Measurements from ENCODE around the gene AP4E1.
"Not testable (repeated sequence)": the region's sequence is repeated elsewhere in the genome, so short reads cannot be mapped to it uniquely, and the experiment has no call there.

Gene AP4E1

DNA sequence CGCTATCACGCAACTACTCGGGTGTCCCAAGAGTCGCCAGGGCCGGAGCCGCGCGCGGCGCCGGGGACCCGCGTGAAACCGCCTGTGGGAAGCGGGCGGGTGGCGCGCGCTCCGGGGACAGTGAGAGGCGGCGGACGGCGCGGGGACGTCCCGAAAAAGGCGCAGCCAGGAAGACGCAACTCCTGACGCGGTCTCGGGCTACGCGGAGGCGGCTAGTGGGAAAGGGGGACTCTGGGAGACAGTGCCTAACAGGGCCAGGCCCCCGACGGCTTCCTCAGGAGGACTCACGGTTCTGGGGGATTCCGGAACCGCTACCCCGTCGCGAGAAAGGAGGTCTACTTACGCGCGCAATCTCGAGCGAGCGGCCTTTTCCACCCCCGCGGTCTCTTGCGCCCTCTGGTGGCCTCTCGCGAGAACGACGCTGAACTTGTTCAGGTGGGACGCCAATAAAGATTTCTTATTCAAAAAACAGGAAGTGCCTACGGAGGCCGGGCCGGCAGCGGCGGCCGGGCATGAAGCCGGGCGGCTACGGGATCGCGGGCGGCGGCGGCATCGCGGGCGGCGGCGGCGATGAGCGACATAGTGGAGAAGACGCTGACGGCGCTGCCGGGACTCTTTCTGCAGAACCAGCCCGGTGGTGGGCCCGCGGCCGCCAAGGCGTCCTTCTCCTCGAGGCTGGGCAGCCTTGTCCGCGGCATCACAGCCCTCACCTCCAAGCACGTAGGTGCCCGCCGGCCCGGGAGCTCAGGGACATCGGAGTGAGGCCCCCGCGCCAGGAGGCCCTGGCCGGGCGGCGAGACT lies at the start of gene AP4E1:
Gene AP4E1 (plus strand): TSS at position 475 of the 801 bp plus-strand sequence. CDS start 96 bp downstream, at position 571.
- DNase-seq (ENCODE audit: low read depth in 2 of 2): peak; percentile 89 to 95

- DNase-seq (ENCODE audit: low read depth in 2 of 2): no peak
Observed at GRCh38 chr15:50860824-50861223, 47.7 kb upstream of the AP4E1 start.

DNA sequence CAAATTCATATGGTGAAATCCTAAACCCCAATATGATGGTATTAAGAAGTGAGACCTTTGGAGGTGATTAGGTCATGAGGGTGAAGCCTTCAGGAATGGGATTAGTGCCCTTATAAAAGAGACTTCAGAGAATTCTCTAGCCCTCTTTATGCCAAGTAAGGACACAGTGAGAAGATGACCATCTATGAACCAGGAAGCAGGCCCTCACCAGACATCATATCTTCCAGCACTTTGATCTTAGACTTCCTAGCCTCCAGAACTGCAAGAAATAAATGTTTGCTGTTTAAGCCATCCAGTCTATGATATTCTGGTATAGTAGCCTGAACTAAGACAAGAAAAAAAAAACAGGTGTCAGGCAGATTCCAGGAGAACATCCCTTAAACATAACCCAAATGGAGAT lies 45.9 kb upstream of the AP4E1 start:
- DNase-seq (ENCODE audit: low read depth in 2 of 2): no peak

GRCh38 chr15:50864873-50865272 lies 43.6 kb upstream of the AP4E1 start:
- no peak for DNase-seq (ENCODE audit: low read depth in 2 of 2)

DNA sequence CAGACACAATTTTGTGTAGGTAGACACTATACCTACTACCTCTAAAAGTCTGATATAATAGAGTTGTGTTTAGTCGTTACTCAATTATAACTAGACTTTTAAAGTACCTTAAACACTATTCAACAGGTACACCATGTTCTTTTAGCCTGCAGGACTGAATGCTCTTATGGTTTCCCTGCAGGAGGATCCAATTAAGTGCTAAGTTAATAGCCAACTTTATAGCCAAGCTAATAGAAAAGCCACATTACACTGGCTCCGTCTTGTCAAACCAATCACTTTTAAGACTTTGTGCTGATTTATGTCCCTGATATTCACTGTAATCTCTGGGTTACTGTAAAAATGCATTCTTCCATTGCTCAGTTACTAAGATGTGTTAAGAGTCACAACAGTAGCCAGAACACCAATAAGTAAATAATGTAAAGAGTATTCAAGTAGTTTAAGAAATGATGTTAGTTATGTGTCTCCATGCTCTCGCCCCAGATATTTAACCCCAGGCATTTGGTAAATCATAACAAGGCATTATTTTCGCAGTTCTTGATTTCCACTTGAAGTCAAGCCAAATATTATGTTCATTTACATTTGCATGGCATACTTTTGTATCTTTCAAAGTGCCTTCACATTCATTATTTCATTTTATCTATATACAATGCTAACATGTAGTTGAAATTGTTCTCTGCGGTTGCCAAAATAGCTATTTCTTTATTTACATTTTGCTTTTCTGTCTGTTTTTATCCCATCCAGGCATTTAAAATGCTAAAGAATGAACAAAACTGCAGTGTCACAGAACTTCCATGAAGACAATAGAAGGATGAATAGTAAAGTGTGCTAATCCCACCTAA lies 42.7 kb upstream of the AP4E1 start:
- DNase-seq (ENCODE audit: low read depth in 2 of 2): no peak

DNA sequence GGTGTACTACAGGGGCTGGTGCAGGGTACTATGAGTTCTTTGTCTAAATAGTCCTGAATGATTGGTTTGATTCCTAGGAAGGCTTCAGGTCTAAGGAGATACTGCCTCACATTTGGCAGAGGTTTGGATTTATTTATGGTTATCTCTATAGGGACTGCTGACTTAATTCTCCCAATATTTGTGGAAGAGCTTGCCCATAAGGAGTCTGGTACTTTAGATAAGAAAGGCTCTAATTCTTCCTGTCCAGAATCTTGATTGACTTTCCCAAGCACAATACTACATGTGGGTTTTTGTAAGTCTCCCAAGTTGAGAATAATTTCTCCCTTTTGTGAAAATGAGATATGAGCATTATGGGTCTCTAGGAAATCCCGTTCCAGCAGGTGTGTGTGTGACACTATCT lies 36.7 kb upstream of the AP4E1 start:
- DNase-seq (ENCODE audit: low read depth in 2 of 2): no peak

DNA sequence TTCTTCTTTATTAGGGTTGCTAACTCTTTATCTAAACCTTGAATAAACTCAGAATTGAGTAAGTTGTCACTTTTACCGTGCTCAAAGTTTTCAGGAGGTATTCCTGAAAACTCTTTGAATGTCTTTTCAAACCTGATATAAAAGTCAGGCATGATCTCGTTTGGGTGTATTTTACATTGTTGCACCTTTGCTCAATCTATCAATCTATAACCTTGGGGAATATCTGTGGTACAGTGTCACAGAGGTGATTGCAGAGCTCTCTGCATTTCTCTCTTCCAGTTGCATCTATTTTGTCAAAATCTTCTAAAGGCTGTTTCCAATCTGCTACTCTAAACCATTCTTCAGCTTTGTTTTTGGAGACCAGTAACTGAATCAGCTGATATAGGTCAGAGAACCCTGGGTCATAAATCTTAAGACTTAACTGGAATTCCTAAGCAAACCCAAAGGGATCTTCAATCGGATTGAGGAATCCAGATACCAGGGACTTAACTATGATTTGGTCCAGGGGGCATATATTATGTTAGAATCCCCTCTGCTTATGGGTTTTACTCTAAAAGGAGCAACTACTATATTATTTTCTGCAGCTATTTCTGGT lies 35.6 kb upstream of the AP4E1 start:
- no peak for DNase-seq (ENCODE audit: low read depth in 2 of 2)

GRCh38 chr15:50873935-50874361 lies 34.5 kb upstream of the AP4E1 start:
- no peak for DNase-seq (ENCODE audit: low read depth in 2 of 2)

GRCh38 chr15:50875238-50875637 lies 33.2 kb upstream of the AP4E1 start:
- DNase-seq (ENCODE audit: low read depth in 2 of 2): not testable (repeated sequence)

- no peak for DNase-seq (ENCODE audit: low read depth in 2 of 2)
Observed at GRCh38 chr15:50876260-50876988, 32.1 kb upstream of the AP4E1 start.

DNA sequence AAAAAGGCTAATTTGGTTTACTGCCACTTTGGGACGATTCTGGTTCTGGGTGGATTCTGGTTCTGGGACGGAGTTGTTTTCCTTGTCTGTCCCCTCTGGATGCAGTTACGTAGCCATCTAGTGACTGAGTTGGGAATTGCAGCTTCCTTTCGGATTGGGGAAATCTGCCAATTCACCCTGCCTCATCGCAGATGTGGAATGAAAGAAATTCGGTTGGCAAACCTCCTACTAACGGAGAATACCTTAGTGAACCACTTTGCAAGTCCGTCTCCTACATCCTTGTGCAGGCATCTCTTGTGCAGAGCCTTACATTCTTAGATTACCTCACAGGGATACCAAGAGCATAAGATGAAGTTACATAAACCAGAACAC lies 31.5 kb upstream of the AP4E1 start:
- DNase-seq (ENCODE audit: low read depth in 2 of 2): peak; percentile 16 to 78

GRCh38 chr15:50879016-50879617 lies 29.4 kb upstream of the AP4E1 start:
- no peak for DNase-seq (ENCODE audit: low read depth in 2 of 2)

- no peak for DNase-seq (ENCODE audit: low read depth in 2 of 2)
Observed at GRCh38 chr15:50880206-50880605, 28.3 kb upstream of the AP4E1 start.

GRCh38 chr15:50880651-50881114 lies 27.8 kb upstream of the AP4E1 start:
- DNase-seq (ENCODE audit: low read depth in 2 of 2): no peak

GRCh38 chr15:50881121-50882048 lies 27.1 kb upstream of the AP4E1 start:
- DNase-seq (ENCODE audit: low read depth in 2 of 2): no peak

DNA sequence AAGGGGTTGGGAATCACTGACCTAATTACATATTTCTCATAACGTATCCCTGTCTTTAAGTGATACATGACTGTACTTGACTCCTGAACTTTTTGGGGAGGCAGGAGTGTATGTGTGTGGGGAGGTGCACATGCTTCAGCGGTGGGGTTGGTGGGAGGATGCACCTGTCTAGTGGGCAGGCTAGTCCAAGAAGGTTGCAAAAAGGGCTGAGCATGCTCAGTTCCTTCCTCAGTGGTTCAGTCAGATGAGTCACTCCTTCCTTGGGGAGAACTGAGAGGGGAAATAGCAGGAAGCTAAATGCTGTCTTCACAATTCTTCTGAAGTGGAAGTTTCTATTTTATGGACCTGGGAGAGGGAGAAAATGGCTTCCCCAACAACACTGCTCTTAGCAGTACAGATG lies 24.6 kb upstream of the AP4E1 start:
- no peak for DNase-seq (ENCODE audit: low read depth in 2 of 2)

GRCh38 chr15:50884540-50884939 lies 23.9 kb upstream of the AP4E1 start:
- DNase-seq (ENCODE audit: low read depth in 2 of 2): no peak

- no peak for DNase-seq (ENCODE audit: low read depth in 2 of 2)
Observed at GRCh38 chr15:50886139-50886467, 22.4 kb upstream of the AP4E1 start.

GRCh38 chr15:50886611-50887345 lies 21.7 kb upstream of the AP4E1 start:
- no peak for DNase-seq (ENCODE audit: low read depth in 2 of 2)

DNA sequence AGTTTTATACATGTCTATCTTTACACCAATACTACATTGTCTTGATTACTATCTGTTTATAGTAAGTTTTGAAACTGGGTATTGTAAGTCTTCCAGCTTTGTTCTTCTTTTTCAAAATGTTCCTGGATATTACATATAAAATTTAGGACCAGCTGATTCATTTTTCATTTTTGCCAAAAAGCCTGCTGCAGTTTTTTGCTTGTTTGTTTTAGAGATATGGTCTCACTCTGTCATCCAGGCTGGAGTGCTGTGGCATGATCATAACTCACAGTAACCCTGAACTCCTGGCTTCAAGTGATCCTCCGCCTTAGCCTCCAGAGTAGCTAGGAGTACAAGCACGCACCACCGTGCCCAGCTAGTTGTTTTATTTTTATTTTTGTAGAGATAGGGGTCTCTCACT lies 20.4 kb upstream of the AP4E1 start:
- no peak for DNase-seq (ENCODE audit: low read depth in 2 of 2)

All from stimulated activated CD4-positive, alpha-beta T cell treated with anti-CD3 and anti-CD28 coated beads, Interleukin-1b, Interleukin-23, amount 100 ng/mL, for 4 hours (primary cell).